HG03280 (cell line): Measurements from ENCODE around the gene HLA-DMA.
"Not testable (repeated sequence)": the region's sequence is repeated elsewhere in the genome, so short reads cannot be mapped to it uniquely, and the experiment has no call there.

Source experiments
- ATAC-seq: cut with Tn5 transposase; IDR thresholded peaks from one replicate; pipeline ENCODE4 v1.9.1; 2021; ENCODE audit warnings: mild to moderate bottlenecking, moderate library complexity; ENCODE audit not compliant: unreplicated experiment

HLA-DMA gene

GRCh38 chr6:32954986-32955802, 2.3 kb upstream of the HLA-DMA start:
- no peak for ATAC-seq

GRCh38 chr6:32954267-32954666, 1.4 kb upstream of the HLA-DMA start:
- no peak for ATAC-seq

GRCh38 chr6:32953775-32954174, 878 bp upstream of the HLA-DMA start:
- no peak for ATAC-seq

- no peak for ATAC-seq
These were observed 2.4 kb downstream of the HLA-DMA start for GRCh38 chr6:32950449-32950848.

- no peak for ATAC-seq
These were observed 2.9 kb downstream of the HLA-DMA start for GRCh38 chr6:32950010-32950409.

GRCh38 chr6:32949113-32949512, 3.8 kb downstream of the HLA-DMA start:
- no peak for ATAC-seq

- ATAC-seq, result no peak
These were observed 5.1 kb downstream of the HLA-DMA start for GRCh38 chr6:32947552-32948465.

GRCh38 chr6:32946893-32947292, 6.0 kb downstream of the HLA-DMA start:
- ATAC-seq, result no peak

- no peak for ATAC-seq
These were observed 6.9 kb downstream of the HLA-DMA start for GRCh38 chr6:32945953-32946352.

- ATAC-seq, result no peak
These were observed 7.7 kb downstream of the HLA-DMA start for GRCh38 chr6:32945108-32945760.

- peak; percentile 45 for ATAC-seq
These were observed 8.8 kb downstream of the HLA-DMA start for GRCh38 chr6:32943864-32944649.

- ATAC-seq, result not testable (repeated sequence)
These were observed 10.3 kb downstream of the HLA-DMA start for GRCh38 chr6:32942555-32943123.

GRCh38 chr6:32941214-32941768, 11.6 kb downstream of the HLA-DMA start:
- ATAC-seq, result peak; percentile 51

GRCh38 chr6:32940656-32941213, 12.2 kb downstream of the HLA-DMA start, which contains the start of gene HLA-DMB:
Gene HLA-DMB (minus strand): TSS chr6:32941028. CDS start chr6:32940807, 221 bp downstream.
- peak; percentile 62 for ATAC-seq

GRCh38 chr6:32938494-32938893, 14.4 kb downstream of the HLA-DMA start:
- ATAC-seq, result no peak

GRCh38 chr6:32937230-32937633, 15.7 kb downstream of the HLA-DMA start:
- no peak for ATAC-seq

- ATAC-seq, result no peak
These were observed 16.4 kb downstream of the HLA-DMA start for GRCh38 chr6:32936239-32937152.

GRCh38 chr6:32935551-32936238, 17.2 kb downstream of the HLA-DMA start:
- no peak for ATAC-seq
